Mesendoderm (in vitro differentiated cells): ENCODE data around the gene RALGAPA2.

Source experiments
- DNase-seq: peaks from one replicate; pipeline ENCODE4 v3.0.0; 2013
- H2AK5ac ChIP-seq: 2 replicates; pipeline ENCODE4 v1.6.1; 2013; ENCODE audit warnings: low read length, inconsistent platforms
- H2BK120ac ChIP-seq: 2 replicates; pipeline ENCODE4 v1.6.1; 2013; ENCODE audit warnings: low read depth, mild to moderate bottlenecking, low read length, moderate library complexity, mixed read lengths
- H2BK15ac ChIP-seq: replicated peaks from 2 replicates; pipeline ENCODE4 v1.6.1; 2013; ENCODE audit warnings: low read depth, mild to moderate bottlenecking, moderate library complexity
- H2BK5ac ChIP-seq: 2 replicates; pipeline ENCODE4 v1.6.1; 2013; ENCODE audit warnings: low read length, inconsistent platforms
- H3K18ac ChIP-seq: 2 replicates; pipeline ENCODE4 v1.6.1; 2013; ENCODE audit warnings: mild to moderate bottlenecking, low read length, mixed read lengths
- H3K23ac ChIP-seq: one replicate; pipeline ENCODE4 v1.6.1; 2013; ENCODE audit warnings: low read length
- H3K27ac ChIP-seq: 2 replicates; pipeline ENCODE4 v1.5.1; 2013; ENCODE audit warnings: low read depth, mild to moderate bottlenecking, inconsistent platforms, low read length, moderate library complexity
- H3K27me3 ChIP-seq: 2 replicates; pipeline ENCODE4 v1.6.1; 2013; ENCODE audit warnings: low read length, control low read depth, mild to moderate bottlenecking, inconsistent platforms; ENCODE audit not compliant: insufficient read depth, poor library complexity
- H3K36me3 ChIP-seq: 2 replicates; pipeline ENCODE4 v1.6.1; 2013; ENCODE audit warnings: low read length, inconsistent platforms; ENCODE audit not compliant: control insufficient read depth, insufficient read depth
- H3K4ac ChIP-seq: one replicate; pipeline ENCODE4 v1.6.1; 2013; ENCODE audit warnings: low read depth, mild to moderate bottlenecking, low read length, moderate library complexity
- H3K4me1 ChIP-seq: 2 replicates; pipeline ENCODE4 v1.6.1; 2013; ENCODE audit warnings: low read depth, low read length, inconsistent platforms; ENCODE audit not compliant: control insufficient read depth
- H3K4me2 ChIP-seq: 2 replicates; pipeline ENCODE4 v1.6.1; 2013; ENCODE audit warnings: low read length
- H3K4me3 ChIP-seq: 2 replicates; pipeline ENCODE4 v1.5.1; 2013; ENCODE audit warnings: mild to moderate bottlenecking, low read length
- H3K56ac ChIP-seq: one replicate; pipeline ENCODE4 v1.6.1; 2013; ENCODE audit warnings: low read length
- H3K79me1 ChIP-seq: 2 replicates; pipeline ENCODE4 v1.6.1; 2013; ENCODE audit warnings: low read length, inconsistent platforms
- H3K79me2 ChIP-seq: 2 replicates; pipeline ENCODE4 v1.6.1; 2013; ENCODE audit warnings: mild to moderate bottlenecking, low read length; ENCODE audit not compliant: control insufficient read depth, insufficient read depth
- H3K9ac ChIP-seq: 2 replicates; pipeline ENCODE4 v1.6.1; 2013; ENCODE audit warnings: low read length, inconsistent platforms
- H4K5ac ChIP-seq: one replicate; pipeline ENCODE4 v1.6.1; 2013; ENCODE audit warnings: low read length
- H4K8ac ChIP-seq: one replicate; pipeline ENCODE4 v1.6.1; 2013; ENCODE audit warnings: low read depth, mild to moderate bottlenecking, control low read depth, low read length, moderate library complexity
- WGBS: extraction: QIAGEN DNeasy Blood & Tissue Kit; methylation state at CpG from one replicate; pipeline ENCODE4 v1.1.7; 2013; ENCODE audit warnings: low lambda C conversion rate, missing lambda C conversion rate; ENCODE audit not compliant: insufficient coverage; ENCODE audit errors: extremely low coverage; 5-methylcytosine and 5-hydroxymethylcytosine counted together

The RALGAPA2 gene

GRCh38 chr20:20524756-20525155, 187.7 kb downstream of the RALGAPA2 start:
- no peak overlapping the region for H3K56ac ChIP-seq
- H2AK5ac ChIP-seq, result no peak overlapping the region
- H3K23ac ChIP-seq, result no peak overlapping the region
- WGBS, result no CpG with 5 or more reads among the region's 2 CpGs
- H2BK5ac ChIP-seq, result no peak overlapping the region
- H3K36me3 ChIP-seq, result no peaks in the 10 kb centered on the region
- H3K27ac ChIP-seq, result no peak overlapping the region
- H3K4me2 ChIP-seq, result no peak overlapping the region
- no peaks in the 10 kb centered on the region for H3K79me2 ChIP-seq
- H2BK15ac ChIP-seq, result no peak overlapping the region
- H2BK120ac ChIP-seq, result no peak overlapping the region
- H3K79me1 ChIP-seq, result no peaks in the 10 kb centered on the region
- H4K5ac ChIP-seq, result no peak overlapping the region
- H3K4ac ChIP-seq, result no peak overlapping the region
- no peak overlapping the region for H3K4me3 ChIP-seq
- no peaks in the 10 kb centered on the region for H3K27me3 ChIP-seq
- no peak overlapping the region for H4K8ac ChIP-seq
- H3K9ac ChIP-seq, result no peak overlapping the region
- H3K4me1 ChIP-seq, result no peaks in the 10 kb centered on the region
- DNase-seq, result no peak
- H3K18ac ChIP-seq, result no peak overlapping the region

- no peaks in the 10 kb centered on the region for H3K79me1 ChIP-seq
- H3K18ac ChIP-seq, result no peak overlapping the region
- H2BK120ac ChIP-seq, result no peak overlapping the region
- H3K27ac ChIP-seq, result no peak overlapping the region
- no peaks in the 10 kb centered on the region for H3K4me1 ChIP-seq
- no peaks in the 10 kb centered on the region for H3K27me3 ChIP-seq
- no CpG with 5 or more reads among the region's 1 CpG for WGBS
- H4K5ac ChIP-seq, result no peak overlapping the region
- no peak overlapping the region for H3K4me3 ChIP-seq
- no peak overlapping the region for H2BK5ac ChIP-seq
- H3K23ac ChIP-seq, result no peak overlapping the region
- no peak overlapping the region for H3K4ac ChIP-seq
- no peak overlapping the region for H2AK5ac ChIP-seq
- DNase-seq, result no peak
- H3K4me2 ChIP-seq, result no peak overlapping the region
- no peak overlapping the region for H3K56ac ChIP-seq
- no peak overlapping the region for H2BK15ac ChIP-seq
- H3K9ac ChIP-seq, result no peak overlapping the region
- H3K36me3 ChIP-seq, result no peaks in the 10 kb centered on the region
- no peak overlapping the region for H4K8ac ChIP-seq
- H3K79me2 ChIP-seq, result no peaks in the 10 kb centered on the region
These were observed 190.7 kb downstream of the RALGAPA2 start for GRCh38 chr20:20521736-20522135.

GRCh38 chr20:20520776-20521175, 191.7 kb downstream of the RALGAPA2 start:
- no peak overlapping the region for H3K4me2 ChIP-seq
- no peak overlapping the region for H3K56ac ChIP-seq
- H2BK15ac ChIP-seq, result no peak overlapping the region
- H4K8ac ChIP-seq, result no peak overlapping the region
- no peak overlapping the region for H3K4ac ChIP-seq
- H3K23ac ChIP-seq, result no peak overlapping the region
- H2BK120ac ChIP-seq, result no peak overlapping the region
- WGBS, result no CpG with 5 or more reads among the region's 5 CpGs
- no peaks in the 10 kb centered on the region for H3K27me3 ChIP-seq
- DNase-seq, result no peak
- H3K36me3 ChIP-seq, result no peaks in the 10 kb centered on the region
- no peak overlapping the region for H2BK5ac ChIP-seq
- H3K79me2 ChIP-seq, result no peaks in the 10 kb centered on the region
- H4K5ac ChIP-seq, result no peak overlapping the region
- H3K9ac ChIP-seq, result no peak overlapping the region
- H3K4me1 ChIP-seq, result no peaks in the 10 kb centered on the region
- H3K27ac ChIP-seq, result no peak overlapping the region
- no peak overlapping the region for H2AK5ac ChIP-seq
- H3K4me3 ChIP-seq, result no peak overlapping the region
- H3K18ac ChIP-seq, result no peak overlapping the region
- H3K79me1 ChIP-seq, result no peaks in the 10 kb centered on the region

DNA sequence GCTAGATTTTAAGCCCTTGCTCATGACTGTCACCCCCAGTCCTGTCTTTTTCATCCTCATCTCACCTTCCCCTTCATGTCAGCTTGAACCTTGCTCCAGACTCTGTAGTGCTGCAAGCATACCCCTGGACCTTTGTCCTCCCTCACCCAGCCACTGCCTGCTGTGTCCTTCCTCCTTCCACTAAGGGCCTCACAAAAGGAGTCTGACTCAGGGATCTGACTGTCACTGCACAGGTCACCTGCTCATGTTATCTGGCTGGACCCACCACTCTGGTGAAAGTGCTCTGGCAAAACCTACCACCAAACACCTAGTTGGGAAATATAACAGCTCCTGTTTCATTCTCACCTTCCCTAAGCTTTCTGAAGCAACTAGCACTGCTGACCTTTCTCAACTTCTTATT, 193.2 kb downstream of the RALGAPA2 start:
- no peak overlapping the region for H3K56ac ChIP-seq
- no peak overlapping the region for H3K4ac ChIP-seq
- no peak overlapping the region for H2AK5ac ChIP-seq
- no peak overlapping the region for H3K18ac ChIP-seq
- H3K79me1 ChIP-seq, result no peaks in the 10 kb centered on the region
- H3K4me3 ChIP-seq, result no peak overlapping the region
- H4K8ac ChIP-seq, result no peak overlapping the region
- H2BK5ac ChIP-seq, result no peak overlapping the region
- H4K5ac ChIP-seq, result no peak overlapping the region
- H3K27me3 ChIP-seq, result no peaks in the 10 kb centered on the region
- H3K4me1 ChIP-seq, result no peaks in the 10 kb centered on the region
- no peak overlapping the region for H2BK15ac ChIP-seq
- no peak overlapping the region for H3K27ac ChIP-seq
- H3K4me2 ChIP-seq, result no peak overlapping the region
- H2BK120ac ChIP-seq, result no peak overlapping the region
- H3K36me3 ChIP-seq, result no peaks in the 10 kb centered on the region
- H3K9ac ChIP-seq, result no peak overlapping the region
- no peak overlapping the region for H3K23ac ChIP-seq
- H3K79me2 ChIP-seq, result no peaks in the 10 kb centered on the region
- no peak for DNase-seq

- Histone ChIP-seq H3K18ac (no peak overlapping the region), H3K56ac (no peak overlapping the region), H2AK5ac (no peak overlapping the region), H3K36me3 (no peaks in the 10 kb centered on the region), H4K5ac (no peak overlapping the region), H3K79me1 (no peaks in the 10 kb centered on the region), H4K8ac (no peak overlapping the region), H2BK5ac (no peak overlapping the region), H3K4me2 (no peak overlapping the region), H3K27me3 (no peaks in the 10 kb centered on the region), H2BK120ac (no peak overlapping the region), H3K4me1 (no peaks in the 10 kb centered on the region), H3K4ac (no peak overlapping the region), H3K27ac (no peak overlapping the region), H3K9ac (no peak overlapping the region), H3K4me3 (no peak overlapping the region), H2BK15ac (no peak overlapping the region), H3K79me2 (no peaks in the 10 kb centered on the region), H3K23ac (no peak overlapping the region)
- no peak for DNase-seq
- no CpG with 5 or more reads among the region's 8 CpGs for WGBS
These were observed 194.2 kb downstream of the RALGAPA2 start for GRCh38 chr20:20518263-20518662.

DNA sequence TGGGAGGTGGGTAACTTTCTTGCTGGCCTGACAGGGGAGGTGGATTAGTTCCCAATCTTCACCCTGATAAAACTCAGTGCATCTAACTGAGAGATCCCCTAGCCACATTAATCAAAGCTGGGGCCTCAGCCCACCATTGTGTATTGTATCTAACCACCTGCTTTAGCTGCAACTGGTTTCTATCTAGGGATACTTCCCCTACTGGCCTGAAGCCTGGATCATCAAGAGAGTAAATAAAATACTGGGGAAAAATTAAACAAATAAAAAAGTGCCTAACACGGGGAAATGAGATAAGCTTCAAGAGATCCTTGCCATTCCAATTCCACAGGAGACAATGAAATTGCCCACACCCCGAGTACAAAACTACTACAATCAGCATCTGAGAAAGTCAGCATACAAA, 195.1 kb downstream of the RALGAPA2 start:
- H2BK120ac ChIP-seq, result no peak overlapping the region
- DNase-seq, result no peak
- WGBS, result no CpG with 5 or more reads among the region's 2 CpGs
- no peak overlapping the region for H2BK5ac ChIP-seq
- no peak overlapping the region for H3K9ac ChIP-seq
- H3K27me3 ChIP-seq, result no peaks in the 10 kb centered on the region
- H2AK5ac ChIP-seq, result no peak overlapping the region
- H3K56ac ChIP-seq, result no peak overlapping the region
- H3K4me2 ChIP-seq, result no peak overlapping the region
- H3K4ac ChIP-seq, result no peak overlapping the region
- no peak overlapping the region for H3K18ac ChIP-seq
- no peaks in the 10 kb centered on the region for H3K79me1 ChIP-seq
- no peak overlapping the region for H3K27ac ChIP-seq
- no peak overlapping the region for H3K23ac ChIP-seq
- H3K79me2 ChIP-seq, result no peaks in the 10 kb centered on the region
- no peak overlapping the region for H4K5ac ChIP-seq
- no peak overlapping the region for H2BK15ac ChIP-seq
- no peak overlapping the region for H3K4me3 ChIP-seq
- H3K4me1 ChIP-seq, result no peaks in the 10 kb centered on the region
- H3K36me3 ChIP-seq, result no peaks in the 10 kb centered on the region
- H4K8ac ChIP-seq, result no peak overlapping the region
